ENCODE measurements around the gene FNDC4. TPM values are rescaled to one million over a fixed set of nuclear protein-coding genes. Genes with fewer than 3 reads are reported as not detected.
A peak's percentile ranks its signal among the peaks of the same experiment; 100 is the strongest.

Gene FNDC4
- total RNA-seq, 1 donor from 2014 or later = 7.3 TPM

DNA sequence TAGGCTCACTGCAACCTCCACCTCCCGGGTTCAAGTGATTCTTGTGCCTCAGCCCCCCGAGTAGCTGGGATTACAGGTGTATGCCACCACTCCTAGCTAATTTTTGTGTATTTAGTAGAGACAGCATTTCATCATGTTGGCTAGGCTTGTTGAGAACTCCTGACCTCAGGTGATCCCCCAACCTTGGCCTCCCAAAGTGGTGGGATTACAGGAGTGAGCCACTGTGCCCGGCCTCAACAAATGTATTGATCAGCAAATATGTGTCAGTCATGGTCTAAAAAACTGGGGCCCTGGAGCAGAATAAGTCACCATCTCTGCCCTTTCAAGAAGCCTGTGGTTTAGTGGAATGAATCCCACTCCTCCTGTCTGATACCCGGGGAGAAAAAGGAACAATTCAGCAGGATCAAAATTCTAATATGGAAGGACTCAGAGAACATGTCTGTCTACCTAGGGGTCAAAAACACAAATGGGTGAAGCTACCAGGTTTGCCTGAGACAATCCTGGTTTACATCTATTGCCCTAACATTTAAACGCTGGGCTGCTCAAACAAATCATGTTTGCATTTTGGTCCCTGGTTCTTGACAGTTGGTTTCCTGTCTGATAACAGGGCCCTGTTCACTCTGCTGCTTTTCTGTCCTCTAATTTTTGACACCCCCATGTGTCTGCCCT lies 23.2 kb upstream of the FNDC4 start:
- Histone ChIP-seq H3K9ac (ENCODE audit: low read length) (no peak overlapping the region), H3K9me3 (ENCODE audit: insufficient read depth, low read depth, low read length) (no peaks in the 10 kb centered on the region), H3K4me3 (ENCODE audit: insufficient read depth, low read depth, low read length) (no peak overlapping the region), H3K27me3 (ENCODE audit: insufficient read depth, low read length) (peaks cover 2% of the 10 kb centered on the region), H2AFZ (ENCODE audit: low read depth, low read length) (no peak overlapping the region), H3K4me1 (ENCODE audit: insufficient read depth, low read length) (no peaks in the 10 kb centered on the region), H3K27ac (ENCODE audit: low read depth, low read length) (no peak overlapping the region), H3K79me2 (ENCODE audit: insufficient read depth, low read length) (no peaks in the 10 kb centered on the region), H3K4me2 (ENCODE audit: low read length) (no peak overlapping the region), H4K20me1 (ENCODE audit: insufficient read depth, low read length) (no peaks in the 10 kb centered on the region), H3K36me3 (ENCODE audit: insufficient read depth, low read length) (no peaks in the 10 kb centered on the region)
- DNase-seq (ENCODE audit: low read depth) (no peak), FAIRE-seq (no peak)
- H3K27ac Mint-ChIP-seq (ENCODE audit: unreplicated experiment) = no peak overlapping the region
- H3K9me3 Mint-ChIP-seq (ENCODE audit: unreplicated experiment) = no peaks in the 10 kb centered on the region
- TF ChIP-seq EZH2 (IDR thresholded peaks at IDR 0.05; ENCODE audit: insufficient read depth, low read length) (no peak), CTCF (IDR thresholded peaks at IDR 0.05; ENCODE audit: insufficient read depth, low read depth, low read length) (no peak)
- H3K36me3 Mint-ChIP-seq (ENCODE audit: low read depth, unreplicated experiment) = no peaks in the 10 kb centered on the region
- peaks cover 16% of the 10 kb centered on the region for H3K27me3 Mint-ChIP-seq (ENCODE audit: low read depth, unreplicated experiment)
- no peaks in the 10 kb centered on the region for H3K4me1 Mint-ChIP-seq (ENCODE audit: low read depth, unreplicated experiment)
- H3K4me3 Mint-ChIP-seq (ENCODE audit: unreplicated experiment) = no peak overlapping the region

GRCh38 chr2:27509326-27509725 lies 14.3 kb upstream of the FNDC4 start:
- no peaks in the 10 kb centered on the region for H3K36me3 ChIP-seq (ENCODE audit: insufficient read depth, low read length)
- H2AFZ ChIP-seq (ENCODE audit: low read depth, low read length) = no peak overlapping the region
- peak; percentile 54 for DNase-seq (ENCODE audit: low read depth)
- H3K79me2 ChIP-seq (ENCODE audit: insufficient read depth, low read length) = no peaks in the 10 kb centered on the region
- H3K27ac ChIP-seq (ENCODE audit: low read depth, low read length) = no peak overlapping the region
- Mint-ChIP-seq H3K9me3 (ENCODE audit: unreplicated experiment) (no peaks in the 10 kb centered on the region), H3K27me3 (ENCODE audit: low read depth, unreplicated experiment) (peaks cover 24% of the 10 kb centered on the region), H3K27ac (ENCODE audit: unreplicated experiment) (no peak overlapping the region), H3K36me3 (ENCODE audit: low read depth, unreplicated experiment) (peaks cover 2% of the 10 kb centered on the region), H3K4me3 (ENCODE audit: unreplicated experiment) (no peak overlapping the region), H3K4me1 (ENCODE audit: low read depth, unreplicated experiment) (no peaks in the 10 kb centered on the region)
- H3K4me2 ChIP-seq (ENCODE audit: low read length) = no peak overlapping the region
- H3K9me3 ChIP-seq (ENCODE audit: insufficient read depth, low read depth, low read length) = no peaks in the 10 kb centered on the region
- H3K27me3 ChIP-seq (ENCODE audit: insufficient read depth, low read length) = no peaks in the 10 kb centered on the region
- H4K20me1 ChIP-seq (ENCODE audit: insufficient read depth, low read length) = no peaks in the 10 kb centered on the region
- TF ChIP-seq EZH2 (IDR thresholded peaks at IDR 0.05; ENCODE audit: insufficient read depth, low read length) (no peak), CTCF (IDR thresholded peaks at IDR 0.05; ENCODE audit: insufficient read depth, low read depth, low read length) (no peak)
- no peak overlapping the region for H3K4me3 ChIP-seq (ENCODE audit: insufficient read depth, low read depth, low read length)
- H3K9ac ChIP-seq (ENCODE audit: low read length) = no peak overlapping the region
- no peaks in the 10 kb centered on the region for H3K4me1 ChIP-seq (ENCODE audit: insufficient read depth, low read length)
- no peak for FAIRE-seq

DNA sequence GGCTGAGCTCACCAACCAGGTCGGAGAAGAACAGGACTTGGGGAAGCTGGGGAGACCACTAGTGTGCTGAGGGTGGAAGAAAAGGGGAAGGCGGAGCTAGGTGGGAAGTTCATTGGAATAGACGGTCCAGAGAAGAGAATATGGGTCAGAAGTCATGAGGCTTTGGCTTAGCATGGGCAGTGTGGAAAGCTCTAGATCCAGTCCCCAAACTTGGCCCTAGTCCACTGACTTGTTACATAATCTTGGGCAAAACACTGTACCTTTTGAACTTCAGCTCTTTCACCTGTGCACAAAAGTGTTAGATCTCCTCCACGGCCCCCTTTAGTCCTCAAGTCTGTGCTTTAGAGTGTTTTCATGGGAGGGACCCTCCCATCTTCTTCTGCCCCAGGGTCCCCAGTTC lies 12.3 kb upstream of the FNDC4 start:
- no peak overlapping the region for H3K27ac Mint-ChIP-seq (ENCODE audit: unreplicated experiment)
- no peak overlapping the region for H3K4me3 ChIP-seq (ENCODE audit: insufficient read depth, low read depth, low read length)
- DNase-seq (ENCODE audit: low read depth) (no peak), FAIRE-seq (no peak)
- no peaks in the 10 kb centered on the region for H3K9me3 ChIP-seq (ENCODE audit: insufficient read depth, low read depth, low read length)
- H3K36me3 ChIP-seq (ENCODE audit: insufficient read depth, low read length) = no peaks in the 10 kb centered on the region
- H3K79me2 ChIP-seq (ENCODE audit: insufficient read depth, low read length) = no peaks in the 10 kb centered on the region
- H3K36me3 Mint-ChIP-seq (ENCODE audit: low read depth, unreplicated experiment) = peaks cover 2% of the 10 kb centered on the region
- no peak overlapping the region for H2AFZ ChIP-seq (ENCODE audit: low read depth, low read length)
- H4K20me1 ChIP-seq (ENCODE audit: insufficient read depth, low read length) = no peaks in the 10 kb centered on the region
- peaks cover 22% of the 10 kb centered on the region for H3K27me3 Mint-ChIP-seq (ENCODE audit: low read depth, unreplicated experiment)
- no peak overlapping the region for H3K4me3 Mint-ChIP-seq (ENCODE audit: unreplicated experiment)
- H3K4me1 Mint-ChIP-seq (ENCODE audit: low read depth, unreplicated experiment) = no peaks in the 10 kb centered on the region
- no peak overlapping the region for H3K4me2 ChIP-seq (ENCODE audit: low read length)
- H3K9ac ChIP-seq (ENCODE audit: low read length) = no peak overlapping the region
- H3K4me1 ChIP-seq (ENCODE audit: insufficient read depth, low read length) = no peaks in the 10 kb centered on the region
- no peak overlapping the region for H3K27ac ChIP-seq (ENCODE audit: low read depth, low read length)
- H3K27me3 ChIP-seq (ENCODE audit: insufficient read depth, low read length) = no peaks in the 10 kb centered on the region
- TF ChIP-seq EZH2 (IDR thresholded peaks at IDR 0.05; ENCODE audit: insufficient read depth, low read length) = no peak
- TF ChIP-seq CTCF (IDR thresholded peaks at IDR 0.05; ENCODE audit: insufficient read depth, low read depth, low read length) = no peak
- no peaks in the 10 kb centered on the region for H3K9me3 Mint-ChIP-seq (ENCODE audit: unreplicated experiment)

All from astrocyte (in vitro differentiated cells and primary cell).